Common myeloid progenitor, CD34-positive (primary cell): ENCODE data around the gene CDC42SE2.

Source experiments
- CTCF ChIA-PET: fragments of 350-600 bp; sonication (Branson Sonifier 250); formaldehyde crosslinking; loops from one replicate; lab custom pipeline; 2021; ENCODE audit warnings: antibody characterized with exemption; lab: Charles Lee
- POLR2A ChIA-PET: fragments of 350-600 bp; sonication (Branson Sonifier 250); formaldehyde crosslinking; loops from one replicate; lab custom pipeline; 2021; ENCODE audit warnings: antibody characterized with exemption; lab: Charles Lee
- DNase-seq, 3 donors: peaks; one replicate each; pipeline versions ENCODE4 v3.0.0 to v3.0.0-alpha.2; 2013
- H3K27ac ChIP-seq, 2 experiments: 1 replicate in 1 of 2; 2 replicates in 1 of 2; pipeline ENCODE4 v1.7.0; 2013; ENCODE audit warnings: inconsistent platforms in 2 of 2, low read length in 2 of 2, mild to moderate bottlenecking in 2 of 2, low read depth in 1 of 2, moderate library complexity in 1 of 2; ENCODE audit not compliant: severe bottlenecking in 2 of 2, insufficient read depth in 1 of 2, poor library complexity in 1 of 2
- H3K27me3 ChIP-seq, 5 experiments: replicated peaks in 2 of 5; 1 replicate in 3 of 5; 2 replicates in 2 of 5; pipeline versions ENCODE4 v1.6.1 to v1.7.0; 2013; ENCODE audit warnings: low read length in 4 of 5, mild to moderate bottlenecking in 2 of 5, moderate library complexity in 2 of 5, inconsistent platforms in 1 of 5; ENCODE audit not compliant: insufficient read depth in 5 of 5, control insufficient read depth in 4 of 5
- H3K36me3 ChIP-seq, 4 experiments: 1 replicate in 2 of 4; 2 replicates in 2 of 4; pipeline versions ENCODE4 v1.6.1 to v1.7.0; 2013; ENCODE audit warnings: low read length in 3 of 4, control low read depth in 1 of 4, mild to moderate bottlenecking in 1 of 4; ENCODE audit not compliant: control insufficient read depth in 4 of 4, insufficient read depth in 4 of 4
- H3K4me1 ChIP-seq, 4 experiments: 1 replicate in 3 of 4; 2 replicates in 1 of 4; pipeline versions ENCODE4 v1.6.1 to v1.7.1; 2013; ENCODE audit warnings: low read length in 3 of 4, mild to moderate bottlenecking in 3 of 4, control low read depth in 1 of 4, inconsistent platforms in 1 of 4, moderate library complexity in 1 of 4; ENCODE audit not compliant: control insufficient read depth in 4 of 4, insufficient read depth in 4 of 4; ENCODE audit errors: control extremely low read depth in 1 of 4
- H3K4me3 ChIP-seq, 7 experiments: 1 replicate in 4 of 7; 2 replicates in 3 of 7; pipeline versions ENCODE4 v1.5.1 to v1.7.0; 2013; ENCODE audit warnings: mild to moderate bottlenecking in 7 of 7, low read length in 6 of 7, moderate library complexity in 6 of 7, inconsistent platforms in 2 of 7, low read depth in 2 of 7, control low read depth in 1 of 7; ENCODE audit not compliant: insufficient read depth in 4 of 7, control insufficient read depth in 1 of 7; ENCODE audit errors: extremely low read depth in 1 of 7
- H3K9me3 ChIP-seq, 5 experiments: 1 replicate in 4 of 5; 2 replicates in 1 of 5; pipeline versions ENCODE4 v1.6.1 to v1.7.1; 2013; ENCODE audit warnings: low read length in 4 of 5, mild to moderate bottlenecking in 2 of 5, inconsistent platforms in 1 of 5, low read depth in 1 of 5, moderate library complexity in 1 of 5; ENCODE audit not compliant: control insufficient read depth in 4 of 5, insufficient read depth in 2 of 5; ENCODE audit errors: control extremely low read depth in 1 of 5
- WGBS: methylation state at CpG from one replicate; pipeline ENCODE4 v1.1.5; 2013; ENCODE audit not compliant: insufficient coverage; 5-methylcytosine and 5-hydroxymethylcytosine counted together

The CDC42SE2 gene

DNA sequence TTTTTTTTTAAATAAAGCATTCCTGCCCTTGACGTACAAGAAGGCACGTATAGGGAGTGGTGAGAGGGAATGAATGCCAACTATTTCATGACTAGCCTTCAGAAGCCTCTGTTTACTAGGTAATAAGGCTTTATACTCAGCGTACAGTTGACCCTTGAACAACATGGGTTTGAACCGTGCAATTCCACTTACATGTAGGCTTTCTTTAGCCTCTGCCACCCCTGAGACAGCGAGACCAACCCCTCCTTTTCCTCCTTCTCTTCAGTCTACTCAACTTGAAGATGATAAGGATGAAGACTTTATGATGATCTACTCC lies 22.5 kb downstream of the CDC42SE2 start:
- Histone ChIP-seq H3K9me3 (no peaks in the 10 kb centered on the region), H3K27me3 (no peaks in the 10 kb centered on the region), H3K36me3 (peaks cover 0 to 4% (median 2%) of the 10 kb centered on the region in 4 experiments), H3K27ac (no peak overlapping the region), H3K4me3 (no peak overlapping the region), H3K4me1 (peaks cover 3 to 28% (median 14%) of the 10 kb centered on the region in 4 experiments)
- POLR2A ChIA-PET: interaction anchor here (0.6 kb wide), 1 partner anchor 36 kb away, joined by 4 read pairs; no protein-coding TSS in a partner anchor
- 100% methylated on average over 2 of the region's 5 CpGs for WGBS
- DNase-seq: no peak
- CTCF ChIA-PET: interaction anchor here (0.9 to 3.4 kb wide), 9 partner anchors 8 to 97 kb away, joined by 3 to 13 read pairs (median 3); no protein-coding TSS in a partner anchor

DNA sequence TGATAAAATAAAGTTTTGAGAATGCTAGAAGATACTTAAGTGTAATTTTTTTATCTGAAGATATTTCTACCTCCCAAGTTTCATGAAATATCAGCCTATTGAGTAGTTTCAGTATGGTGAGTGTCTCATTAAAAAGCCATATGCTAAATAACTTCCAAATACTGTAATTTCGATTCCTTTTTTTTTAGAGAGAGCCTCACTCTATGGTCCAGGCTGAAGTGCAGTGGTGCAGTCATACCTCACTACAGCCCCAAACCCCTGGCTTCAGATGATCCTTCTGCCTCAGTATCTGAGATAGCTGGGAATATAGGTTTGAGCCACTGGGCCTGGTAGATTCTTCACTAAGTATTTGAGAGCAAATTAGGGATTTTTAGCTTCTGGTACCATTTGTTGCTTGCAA lies 24.5 kb downstream of the CDC42SE2 start:
- ChIA-PET POLR2A (interaction anchor here (0.6 kb wide), 1 partner anchor 54 kb away, joined by 3 read pairs; no protein-coding TSS in a partner anchor), CTCF (no interaction called here)
- peak overlapping the region in 1 of 7 experiments; percentile 46 for H3K4me3 ChIP-seq
- peaks cover 0 to 20% (median 6%) of the 10 kb centered on the region in 4 experiments for H3K4me1 ChIP-seq
- H3K9me3 ChIP-seq: no peaks in the 10 kb centered on the region
- WGBS: no CpG with 5 or more reads among the region's 1 CpG
- peak overlapping the region; percentile 4 to 64 for H3K27ac ChIP-seq
- no peak for DNase-seq
- no peaks in the 10 kb centered on the region for H3K27me3 ChIP-seq
- peaks cover 0 to 4% (median 2%) of the 10 kb centered on the region in 4 experiments for H3K36me3 ChIP-seq

DNA sequence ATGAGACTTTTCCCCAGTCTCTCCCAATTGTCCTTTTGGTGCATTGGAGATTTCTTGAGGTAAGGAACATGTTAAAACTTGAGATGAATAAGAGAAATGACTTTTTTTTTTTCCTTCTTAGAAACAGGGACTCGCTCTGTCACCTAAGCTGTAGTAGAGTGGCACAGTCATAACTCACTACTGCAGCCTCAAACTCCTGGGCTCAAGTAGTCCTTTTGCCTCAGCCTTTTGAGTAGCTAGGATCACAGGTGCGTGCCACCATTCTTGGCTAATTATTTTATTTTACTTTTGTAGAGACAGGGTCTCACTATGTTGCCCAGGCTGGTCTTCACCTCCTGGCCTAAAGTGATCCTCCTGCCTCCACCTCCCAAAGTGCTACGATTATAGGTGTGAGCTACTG lies 25.9 kb downstream of the CDC42SE2 start:
- H3K4me1 ChIP-seq: peaks cover 0 to 19% (median 6%) of the 10 kb centered on the region in 4 experiments
- H3K27me3 ChIP-seq: no peaks in the 10 kb centered on the region
- H3K36me3 ChIP-seq: peaks cover 0 to 4% (median 2%) of the 10 kb centered on the region in 4 experiments
- CTCF ChIA-PET: interaction anchor here (0.7 kb wide), 1 partner anchor 52 kb away, joined by 4 read pairs; no protein-coding TSS in a partner anchor
- no peaks in the 10 kb centered on the region for H3K9me3 ChIP-seq
- no peak for DNase-seq
- no peak overlapping the region for H3K27ac ChIP-seq
- POLR2A ChIA-PET: interaction anchor here (0.6 kb wide), 1 partner anchor 118 kb away, joined by 3 read pairs; no protein-coding TSS in a partner anchor
- H3K4me3 ChIP-seq: no peak overlapping the region
- 71% methylated on average over 1 of the region's 3 CpGs for WGBS

DNA sequence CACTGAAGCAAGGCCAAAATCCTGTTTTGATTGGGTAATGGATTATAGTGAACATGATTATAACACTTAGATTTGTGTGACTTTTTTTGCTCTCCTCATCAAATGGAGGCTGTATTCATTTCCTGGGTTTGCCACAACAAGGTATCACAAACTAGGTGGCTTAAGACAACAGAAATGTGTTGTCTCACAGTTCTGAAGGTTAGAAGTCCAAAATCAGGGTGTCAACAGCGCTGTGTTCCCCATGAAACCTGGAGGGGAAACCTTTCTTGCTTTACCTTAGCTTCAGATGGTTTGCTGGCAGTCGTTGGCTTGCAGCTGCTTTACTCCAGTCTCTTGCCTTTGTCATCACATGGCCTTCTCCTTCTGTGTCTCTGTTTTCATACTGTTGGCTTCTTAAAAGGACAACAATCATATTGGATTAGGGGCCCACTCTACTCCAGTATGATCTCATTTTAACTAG lies 32.4 kb downstream of the CDC42SE2 start:
- Histone ChIP-seq H3K4me1 (peaks cover 5 to 24% (median 9%) of the 10 kb centered on the region in 4 experiments), H3K27me3 (no peaks in the 10 kb centered on the region), H3K9me3 (no peaks in the 10 kb centered on the region), H3K27ac (no peak overlapping the region), H3K36me3 (peaks cover 0 to 3% (median 0%) of the 10 kb centered on the region in 4 experiments), H3K4me3 (no peak overlapping the region)
- ChIA-PET POLR2A (no interaction called here), CTCF (no interaction called here)
- DNase-seq: no peak
- WGBS: 85% methylated on average over 2 of the region's 2 CpGs

DNA sequence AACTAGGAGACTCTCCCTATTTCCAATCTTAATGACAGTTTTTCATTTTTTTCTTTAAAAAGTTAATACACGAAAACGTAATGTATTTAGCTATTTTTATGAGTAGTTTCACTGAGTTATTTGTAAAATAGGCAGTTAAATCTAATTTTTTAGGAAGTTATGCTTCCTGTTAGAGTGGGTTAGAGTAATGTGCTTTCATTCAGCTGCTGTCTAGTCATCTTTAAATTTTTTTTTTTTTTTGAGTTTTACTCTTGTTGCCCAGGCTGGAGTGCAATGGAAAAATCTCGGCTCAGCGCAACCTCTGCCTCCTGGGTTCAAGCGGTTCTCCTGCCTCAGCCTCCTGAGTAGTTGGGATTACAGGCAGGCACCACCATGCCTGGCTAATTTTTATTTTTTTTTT lies 34.0 kb downstream of the CDC42SE2 start:
- H3K9me3 ChIP-seq: no peaks in the 10 kb centered on the region
- H3K27ac ChIP-seq: no peak overlapping the region
- H3K27me3 ChIP-seq: no peaks in the 10 kb centered on the region
- peaks cover 5 to 24% (median 9%) of the 10 kb centered on the region in 4 experiments for H3K4me1 ChIP-seq
- CTCF ChIA-PET: no interaction called here
- no peak overlapping the region for H3K4me3 ChIP-seq
- POLR2A ChIA-PET: interaction anchor here (0.7 kb wide), 3 partner anchors 27 to 83 kb away, joined by 3 read pairs; no protein-coding TSS in a partner anchor
- DNase-seq: peak in 2 of 3 donors; percentile 51 to 68
- H3K36me3 ChIP-seq: peaks cover 0 to 3% (median 0%) of the 10 kb centered on the region in 4 experiments
- 50% methylated on average over 2 of the region's 5 CpGs for WGBS

DNA sequence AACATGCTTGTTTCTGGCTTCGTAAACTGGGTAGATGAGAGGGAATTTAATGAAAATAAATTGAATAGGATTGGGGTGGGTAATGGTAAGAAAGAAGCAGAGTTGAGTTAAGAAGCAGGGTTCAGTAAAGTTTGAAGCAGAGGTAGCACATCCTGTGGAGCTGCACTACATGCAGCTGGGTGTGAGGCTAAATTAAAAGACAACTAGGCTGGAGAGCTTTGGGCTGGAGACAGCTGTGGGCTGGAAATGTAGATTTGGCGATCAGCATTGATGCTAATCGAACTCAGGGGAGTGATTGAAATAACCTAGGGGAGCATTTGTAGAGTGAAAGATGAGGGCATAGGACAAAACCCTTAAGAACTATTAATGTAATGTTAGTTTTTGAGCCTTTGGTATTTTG lies 35.6 kb downstream of the CDC42SE2 start:
- Histone ChIP-seq H3K4me3 (no peak overlapping the region), H3K27ac (no peak overlapping the region), H3K9me3 (no peaks in the 10 kb centered on the region), H3K4me1 (peaks cover 5 to 24% (median 9%) of the 10 kb centered on the region in 4 experiments), H3K27me3 (no peaks in the 10 kb centered on the region), H3K36me3 (peaks cover 0 to 3% (median 0%) of the 10 kb centered on the region in 4 experiments)
- WGBS: 100% methylated on average over 3 of the region's 3 CpGs
- DNase-seq: no peak
- ChIA-PET POLR2A (no interaction called here), CTCF (no interaction called here)

DNA sequence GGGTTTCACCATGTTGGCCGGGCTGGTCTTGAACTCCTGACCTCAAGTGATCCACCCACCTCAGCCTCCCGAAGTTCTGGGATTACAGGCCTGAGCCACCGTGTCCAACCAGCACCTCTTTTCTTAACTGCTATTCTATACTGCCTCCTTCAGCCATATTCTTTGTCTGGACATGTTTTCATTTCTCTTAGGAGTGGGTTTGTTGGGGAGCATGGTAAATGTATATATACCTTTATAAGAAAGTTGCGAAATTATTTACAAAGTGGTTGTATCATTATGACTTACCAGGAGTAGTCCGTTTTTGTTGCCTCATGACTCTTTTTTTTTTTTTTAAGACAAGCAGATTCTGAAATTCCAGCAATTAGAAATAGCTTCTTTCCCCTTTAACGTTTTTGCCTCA lies 38.7 kb downstream of the CDC42SE2 start:
- Histone ChIP-seq H3K4me3 (no peak overlapping the region), H3K9me3 (peaks cover 0 to 4% (median 0%) of the 10 kb centered on the region in 5 experiments), H3K4me1 (peaks cover 5 to 19% (median 8%) of the 10 kb centered on the region in 4 experiments), H3K27ac (no peak overlapping the region), H3K27me3 (no peaks in the 10 kb centered on the region), H3K36me3 (peaks cover 0 to 3% (median 1%) of the 10 kb centered on the region in 4 experiments)
- 78% methylated on average over 2 of the region's 6 CpGs for WGBS
- no peak for DNase-seq
- POLR2A ChIA-PET: no interaction called here
- CTCF ChIA-PET: interaction anchor here (1.1 kb wide), 1 partner anchor 73 kb away, joined by 3 read pairs; no protein-coding TSS in a partner anchor
